Brain microvascular endothelial cell (primary cell): ENCODE data around the gene RTN1.
A peak's percentile ranks its signal among the peaks of the same experiment; 100 is the strongest.

Experiments used
- DNase-seq: peaks from one replicate; pipeline ENCODE4 v3.0.0-alpha.2; 2020
- H3K27ac ChIP-seq: fragments of 250-450 bp; sonication (Bioruptor Pico); 2 replicates; pipeline ENCODE4 v1.5.1; 2020; ENCODE audit warnings: mild to moderate bottlenecking, moderate library complexity
- H3K27me3 ChIP-seq: fragments of 250-450 bp; sonication (Bioruptor Pico); replicated peaks from 2 replicates; pipeline ENCODE4 v1.5.1; 2020; ENCODE audit warnings: mild to moderate bottlenecking
- H3K36me3 ChIP-seq: fragments of 250-450 bp; sonication (Bioruptor Pico); replicated peaks from 2 replicates; pipeline ENCODE4 v1.5.1; 2020; ENCODE audit warnings: mild to moderate bottlenecking
- H3K4me3 ChIP-seq: 2 replicates; pipeline ENCODE4 v1.5.1; 2011; ENCODE audit warnings: low read depth, mild to moderate bottlenecking, control low read depth, low read length, moderate library complexity
- in situ Hi-C: cut with HindIII; loops from 2 replicates; pipeline ENCODE4 v1.10.0; 2017; ENCODE audit warnings: low sequenced_read_pairs, low pct_ligation_motif_present
- TF ChIP-seq, protein P1 (sequence below): IDR thresholded peaks from 2 replicates; pipeline ENCODE4 v1.5.1; 2011; ENCODE audit warnings: low read depth, mild to moderate bottlenecking, moderate library complexity, low read length, control low read depth, inconsistent platforms; ENCODE audit errors: missing control alignments

Gene RTN1

DNA sequence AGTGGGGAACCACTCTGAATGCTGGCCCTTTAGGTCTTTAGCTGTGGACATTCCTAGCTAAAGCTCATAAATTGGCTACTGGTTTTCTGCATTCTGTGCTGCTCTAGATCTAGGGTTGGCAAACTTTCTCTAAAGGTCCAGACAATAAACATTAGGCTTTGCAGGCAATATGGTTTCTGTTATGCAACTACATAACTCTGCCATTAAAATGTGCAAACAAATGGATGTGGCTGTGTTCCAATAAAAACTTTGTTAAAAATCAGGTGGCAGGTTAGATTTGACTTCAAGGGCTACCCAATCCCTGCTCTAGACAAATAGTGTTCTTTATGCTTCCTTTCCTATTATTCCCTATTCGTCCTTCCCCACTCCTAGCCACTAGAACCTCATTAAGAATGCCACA lies 42.6 kb upstream of the RTN1 start:
- no peak for DNase-seq
- H3K27ac ChIP-seq: no peak overlapping the region
- H3K27me3 ChIP-seq: peaks cover 3% of the 10 kb centered on the region
- TF ChIP-seq, protein P1, sequence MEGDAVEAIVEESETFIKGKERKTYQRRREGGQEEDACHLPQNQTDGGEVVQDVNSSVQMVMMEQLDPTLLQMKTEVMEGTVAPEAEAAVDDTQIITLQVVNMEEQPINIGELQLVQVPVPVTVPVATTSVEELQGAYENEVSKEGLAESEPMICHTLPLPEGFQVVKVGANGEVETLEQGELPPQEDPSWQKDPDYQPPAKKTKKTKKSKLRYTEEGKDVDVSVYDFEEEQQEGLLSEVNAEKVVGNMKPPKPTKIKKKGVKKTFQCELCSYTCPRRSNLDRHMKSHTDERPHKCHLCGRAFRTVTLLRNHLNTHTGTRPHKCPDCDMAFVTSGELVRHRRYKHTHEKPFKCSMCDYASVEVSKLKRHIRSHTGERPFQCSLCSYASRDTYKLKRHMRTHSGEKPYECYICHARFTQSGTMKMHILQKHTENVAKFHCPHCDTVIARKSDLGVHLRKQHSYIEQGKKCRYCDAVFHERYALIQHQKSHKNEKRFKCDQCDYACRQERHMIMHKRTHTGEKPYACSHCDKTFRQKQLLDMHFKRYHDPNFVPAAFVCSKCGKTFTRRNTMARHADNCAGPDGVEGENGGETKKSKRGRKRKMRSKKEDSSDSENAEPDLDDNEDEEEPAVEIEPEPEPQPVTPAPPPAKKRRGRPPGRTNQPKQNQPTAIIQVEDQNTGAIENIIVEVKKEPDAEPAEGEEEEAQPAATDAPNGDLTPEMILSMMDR: no peak
- in situ Hi-C loops: no loop called here
- no peaks in the 10 kb centered on the region for H3K36me3 ChIP-seq
- no peak overlapping the region for H3K4me3 ChIP-seq

DNA sequence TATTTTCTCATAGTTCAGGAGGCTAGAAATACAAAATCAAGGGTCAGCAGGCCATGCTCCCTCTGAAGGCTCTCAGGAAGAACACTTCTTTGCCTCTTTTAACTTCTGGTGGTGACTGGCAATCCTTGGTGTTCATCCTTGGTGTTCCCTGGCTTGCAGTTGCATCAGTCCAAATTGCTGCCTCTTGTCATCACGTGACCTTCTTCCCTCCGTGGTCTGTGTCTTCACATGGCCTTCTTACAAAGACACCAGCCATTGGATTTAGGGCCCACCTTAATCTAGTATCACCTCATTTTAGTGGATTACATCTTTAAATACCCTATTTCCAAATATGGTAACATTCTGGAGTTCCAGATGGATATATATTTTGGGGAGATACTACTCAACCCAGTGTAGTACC lies 41.9 kb upstream of the RTN1 start:
- H3K4me3 ChIP-seq: no peak overlapping the region
- in situ Hi-C loops: no loop called here
- no peaks in the 10 kb centered on the region for H3K36me3 ChIP-seq
- TF ChIP-seq, protein P1: no peak
- H3K27me3 ChIP-seq: no peaks in the 10 kb centered on the region
- no peak for DNase-seq
- H3K27ac ChIP-seq: no peak overlapping the region

DNA sequence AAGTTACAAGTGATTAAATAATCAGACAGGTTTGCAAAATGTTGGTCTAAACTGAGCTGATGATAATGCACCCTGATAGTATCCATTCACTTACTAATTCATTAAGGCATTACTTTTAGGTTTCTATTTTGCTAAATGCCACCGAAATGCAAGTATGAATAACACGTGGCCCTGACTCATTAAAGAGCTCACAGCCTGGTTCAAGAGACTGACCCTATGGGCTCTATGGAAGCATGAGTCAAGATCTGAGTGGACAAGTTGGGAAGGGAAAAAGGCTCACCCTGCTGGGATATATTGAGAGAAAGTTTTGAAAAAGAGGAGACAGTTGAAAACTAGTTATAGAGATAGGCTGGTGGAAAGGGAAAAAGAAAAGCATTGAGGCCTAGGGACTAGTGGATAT lies 34.6 kb upstream of the RTN1 start:
- no peak overlapping the region for H3K4me3 ChIP-seq
- no peaks in the 10 kb centered on the region for H3K27me3 ChIP-seq
- no peaks in the 10 kb centered on the region for H3K36me3 ChIP-seq
- peak; percentile 20 for DNase-seq
- TF ChIP-seq, protein P1: no peak
- in situ Hi-C loops: no loop called here
- no peak overlapping the region for H3K27ac ChIP-seq

GRCh38 chr14:59904184-59904583 lies 33.6 kb upstream of the RTN1 start:
- no peak overlapping the region for H3K27ac ChIP-seq
- DNase-seq: no peak
- TF ChIP-seq, protein P1: no peak
- H3K4me3 ChIP-seq: no peak overlapping the region
- no peaks in the 10 kb centered on the region for H3K27me3 ChIP-seq
- in situ Hi-C loops: no loop called here
- no peaks in the 10 kb centered on the region for H3K36me3 ChIP-seq

DNA sequence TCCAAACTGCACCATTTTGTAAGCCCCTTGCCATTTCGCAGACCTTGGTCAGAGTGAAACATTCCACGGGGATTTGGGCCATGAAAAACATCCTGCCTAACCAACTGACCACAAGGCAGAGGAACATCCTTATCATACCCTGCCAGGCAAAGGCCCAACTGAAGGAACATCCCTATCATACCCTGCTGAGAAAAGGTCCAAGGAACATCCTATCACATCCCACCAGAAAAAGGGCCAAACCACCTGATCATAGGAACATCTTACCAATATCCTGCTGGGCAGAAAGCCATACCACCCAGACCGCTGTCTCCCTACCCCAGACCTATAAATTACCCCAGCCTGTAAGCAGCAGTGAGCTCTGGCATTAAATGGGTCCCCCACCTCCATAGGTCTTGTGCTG lies 30.0 kb upstream of the RTN1 start:
- H3K36me3 ChIP-seq: no peaks in the 10 kb centered on the region
- TF ChIP-seq, protein P1: no peak
- no peaks in the 10 kb centered on the region for H3K27me3 ChIP-seq
- in situ Hi-C loops: no loop called here
- H3K4me3 ChIP-seq: no peak overlapping the region
- no peak overlapping the region for H3K27ac ChIP-seq
- no peak for DNase-seq

DNA sequence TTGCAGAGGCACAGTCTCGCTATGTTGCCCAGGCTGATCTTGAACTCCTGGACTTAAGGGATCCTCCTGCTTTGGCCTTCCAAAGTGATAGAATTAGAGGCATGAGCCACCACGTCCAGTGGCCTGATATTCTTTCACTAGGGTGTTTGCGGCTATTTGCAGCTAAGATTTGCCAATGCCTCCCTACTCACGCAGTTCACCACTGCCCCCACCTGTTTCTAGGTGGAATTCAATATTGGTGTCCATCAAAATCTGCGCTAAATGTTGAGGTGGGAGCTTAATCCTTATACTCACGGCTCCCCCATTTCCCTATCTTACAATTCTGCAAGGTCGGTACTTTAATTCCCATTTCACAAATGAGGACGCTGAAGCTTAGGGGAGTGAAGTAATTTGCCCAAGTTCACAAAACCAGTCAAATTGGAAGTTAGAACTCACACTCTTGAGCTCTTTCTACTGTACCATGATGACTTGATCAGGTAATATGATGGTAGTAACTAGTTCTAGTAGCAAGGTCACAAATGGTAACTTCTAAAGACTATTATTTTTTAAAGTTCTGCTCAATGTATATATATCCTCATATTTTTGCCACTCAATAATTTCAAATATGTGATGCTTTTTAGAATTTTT lies 27.3 kb upstream of the RTN1 start:
- no peaks in the 10 kb centered on the region for H3K27me3 ChIP-seq
- no peak overlapping the region for H3K27ac ChIP-seq
- peak; percentile 20 for DNase-seq
- in situ Hi-C loops: no loop called here
- no peaks in the 10 kb centered on the region for H3K36me3 ChIP-seq
- no peak overlapping the region for H3K4me3 ChIP-seq
- TF ChIP-seq, protein P1: peak; percentile 58
